GM19035 (cell line): ENCODE results near the gene CREG1.
"Not testable (repeated sequence)": the region's sequence is repeated elsewhere in the genome, so short reads cannot be mapped to it uniquely, and the experiment has no call there.

Experiments
- ATAC-seq: cut with Tn5 transposase; IDR thresholded peaks from one replicate; pipeline ENCODE4 v1.9.1; 2021; ENCODE audit not compliant: unreplicated experiment

The CREG1 gene

DNA sequence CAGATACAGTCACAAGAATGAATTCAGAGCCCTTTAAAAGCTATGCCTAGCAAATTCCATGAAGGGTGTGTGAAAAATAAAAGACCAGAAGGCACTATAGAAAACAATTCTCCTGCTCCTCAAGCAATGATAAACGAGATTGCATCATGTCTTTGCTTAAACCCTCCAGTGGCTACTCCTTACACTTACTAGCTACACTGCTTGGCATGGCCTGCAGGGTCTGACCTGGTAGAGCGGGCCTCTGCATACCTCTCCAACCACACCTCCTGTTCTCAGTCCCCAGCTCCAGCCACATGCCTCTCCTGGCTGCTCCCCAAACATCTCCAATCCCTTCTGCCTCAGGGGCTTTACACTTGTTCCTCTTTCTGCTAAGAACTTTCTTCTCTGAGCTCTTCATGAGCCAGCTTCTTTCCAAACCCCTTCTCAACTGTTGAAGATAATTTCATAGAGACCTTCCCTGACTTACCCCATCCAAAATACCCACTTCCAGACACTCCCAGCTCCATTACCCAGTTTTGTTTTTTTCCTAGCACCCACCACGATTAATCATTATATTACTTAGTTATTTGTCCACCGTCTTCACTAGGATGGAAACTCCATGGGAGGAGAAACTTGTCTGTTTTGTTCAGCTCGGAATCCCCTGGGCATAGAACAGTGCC is 11.2 kb upstream of the CREG1 start:
- ATAC-seq = no peak

DNA sequence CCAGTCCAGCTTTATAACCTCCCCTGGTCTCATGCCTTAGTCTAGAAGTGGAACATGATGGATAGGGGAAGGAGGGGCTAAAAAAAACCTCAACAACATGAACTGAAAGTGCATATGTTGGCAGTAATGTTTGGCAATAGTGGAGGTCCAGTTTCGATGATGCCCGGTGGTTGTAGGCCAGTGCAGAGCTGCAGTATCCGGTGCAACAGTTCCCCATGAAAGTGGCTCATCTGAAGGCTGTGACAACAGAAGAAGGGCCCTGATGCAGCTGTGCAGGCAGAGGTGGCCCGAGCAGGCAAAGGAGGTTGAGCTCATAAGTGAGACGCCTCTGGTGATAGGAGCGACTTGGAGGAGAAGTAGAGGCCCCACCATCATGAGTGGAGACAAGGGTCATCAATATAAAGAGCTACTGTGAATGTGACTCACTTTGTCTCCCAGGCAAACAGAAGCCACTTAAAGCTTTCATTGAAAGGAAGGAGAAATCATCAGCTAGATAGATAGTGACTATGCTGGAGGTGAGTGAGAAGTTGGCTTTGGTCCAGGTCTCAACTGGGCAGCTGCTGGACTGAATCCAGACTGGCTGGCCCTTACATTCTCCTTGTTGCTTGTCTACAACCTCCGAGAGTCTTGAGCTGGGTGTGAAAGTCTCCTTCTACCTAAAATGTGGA is 10.2 kb upstream of the CREG1 start:
- no peak for ATAC-seq

DNA sequence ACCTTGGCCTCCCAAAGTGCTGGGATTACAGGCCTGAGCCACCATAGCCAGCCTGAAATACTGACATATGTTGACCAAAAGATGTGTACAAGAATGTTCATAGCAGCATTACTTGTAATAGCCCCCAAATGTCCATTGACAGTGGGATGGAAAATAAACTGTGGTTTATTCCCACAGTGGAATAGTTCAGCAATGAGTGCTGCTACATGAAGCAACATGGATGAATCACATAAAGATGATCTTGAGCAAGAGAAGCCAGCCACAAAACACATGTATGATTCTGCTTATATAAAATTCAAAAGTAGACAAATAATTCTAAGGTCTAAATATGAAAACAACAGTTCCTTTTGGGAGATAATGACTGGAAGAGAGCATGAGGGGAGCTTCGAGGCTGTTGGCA is 9.1 kb upstream of the CREG1 start:
- ATAC-seq = no peak

DNA sequence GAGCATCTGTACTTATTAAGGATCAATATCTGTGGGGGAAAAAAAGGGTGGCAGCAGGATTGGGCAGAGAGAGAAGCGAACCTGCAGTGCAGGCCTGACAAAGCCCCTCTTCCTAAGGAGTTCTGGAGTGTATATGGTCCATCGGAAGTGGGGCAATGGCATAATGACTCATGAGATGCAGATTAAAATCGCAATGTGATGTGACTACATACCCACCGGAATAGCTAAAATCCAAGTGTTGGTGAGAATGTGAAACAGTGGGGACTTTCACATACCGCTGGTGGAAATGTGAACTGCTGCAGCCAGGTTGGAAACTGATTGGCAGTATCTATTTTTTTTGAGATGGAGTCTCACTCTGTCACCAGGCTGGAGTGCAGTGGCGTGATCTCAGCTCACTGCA is 8.2 kb upstream of the CREG1 start:
- no peak for ATAC-seq

DNA sequence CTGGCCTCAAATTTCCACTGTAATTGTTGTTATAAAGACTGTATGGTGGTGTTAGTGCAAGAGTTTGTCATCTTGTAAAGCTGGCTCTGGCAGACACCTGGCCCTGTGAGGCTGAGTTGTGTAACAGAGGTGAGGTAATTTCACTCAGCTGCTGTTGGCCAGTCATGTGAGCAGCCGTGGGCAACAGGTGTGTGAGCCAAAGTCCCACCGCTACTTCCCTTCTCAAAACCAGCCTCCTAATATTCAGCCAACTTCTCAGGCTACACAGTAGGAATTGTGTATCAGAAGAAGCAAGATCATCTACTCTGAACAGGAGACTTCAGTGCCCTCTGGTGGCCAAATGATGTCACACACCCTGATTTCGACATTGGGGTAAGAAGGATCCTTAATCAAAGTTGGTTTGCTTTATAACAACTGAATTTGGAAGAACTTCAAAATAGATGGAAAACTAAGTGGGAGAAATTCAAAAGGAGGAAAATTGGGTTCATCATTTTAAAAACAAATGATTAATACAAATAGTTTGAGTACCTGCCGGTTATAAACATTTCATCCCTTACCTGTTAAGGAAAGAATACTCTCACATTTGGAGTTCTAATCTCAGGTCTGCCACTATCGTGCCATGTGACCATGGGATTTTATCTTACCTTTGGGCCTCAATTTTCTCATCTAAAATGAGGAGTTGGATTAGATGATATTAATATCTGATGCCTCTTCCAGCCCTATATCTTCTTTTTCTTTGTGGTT is 2.6 kb upstream of the CREG1 start:
- ATAC-seq = no peak

DNA sequence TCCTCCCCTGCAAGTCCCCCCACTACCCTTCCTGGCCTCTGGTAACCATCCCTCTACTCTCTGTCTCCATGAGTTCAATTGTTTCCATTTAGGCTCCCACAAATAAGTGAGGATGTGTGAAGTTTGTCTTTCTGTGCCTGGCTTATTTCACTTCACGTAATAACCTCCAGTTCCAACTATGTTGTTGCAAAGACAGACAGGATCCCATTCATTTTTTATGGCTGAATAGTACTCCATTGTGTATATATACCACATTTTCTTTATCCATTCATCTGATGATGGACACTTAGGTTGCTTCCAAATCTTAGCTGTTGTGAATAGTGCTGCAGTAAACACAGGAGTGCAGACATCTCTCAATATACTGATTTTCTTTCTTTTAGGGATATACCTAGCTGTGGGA is 1.5 kb upstream of the CREG1 start:
- not testable (repeated sequence) for ATAC-seq

DNA sequence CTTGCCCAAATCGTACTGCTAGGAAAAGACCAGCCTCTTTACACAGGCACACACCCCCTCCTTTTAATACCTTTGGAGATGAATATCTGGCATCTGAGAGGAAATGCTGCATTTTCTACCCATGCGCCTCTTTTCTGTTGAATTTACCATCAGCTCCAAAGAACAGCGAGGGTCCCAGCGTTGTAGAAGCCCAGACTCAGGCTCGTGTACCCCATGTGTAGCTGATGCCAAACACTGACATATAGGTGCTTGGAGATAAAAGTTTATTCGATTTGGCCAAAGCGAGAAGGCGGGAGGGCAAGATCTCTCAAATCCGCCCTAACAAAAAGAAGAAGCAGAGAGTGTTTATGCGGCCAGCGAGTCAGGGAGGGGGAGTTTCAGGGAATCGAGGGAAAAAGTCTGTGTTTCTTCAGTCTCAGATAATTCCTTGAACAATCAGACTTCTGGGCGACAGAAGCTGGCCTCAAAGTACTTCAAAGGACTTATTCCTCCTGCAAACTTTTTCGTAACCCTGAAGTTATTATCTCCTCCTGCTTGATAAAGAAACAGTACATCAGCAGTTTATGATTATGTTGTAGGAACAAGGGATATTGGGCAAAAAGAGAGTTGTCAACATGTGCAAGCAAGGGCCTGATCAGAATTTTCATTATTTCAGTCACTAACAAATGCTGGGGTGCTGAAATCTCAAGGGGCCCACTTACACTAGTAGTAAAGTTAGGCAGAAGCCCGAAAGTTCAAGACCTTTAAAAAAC is 642 bp upstream of the CREG1 start:
- peak; percentile 24 for ATAC-seq

DNA sequence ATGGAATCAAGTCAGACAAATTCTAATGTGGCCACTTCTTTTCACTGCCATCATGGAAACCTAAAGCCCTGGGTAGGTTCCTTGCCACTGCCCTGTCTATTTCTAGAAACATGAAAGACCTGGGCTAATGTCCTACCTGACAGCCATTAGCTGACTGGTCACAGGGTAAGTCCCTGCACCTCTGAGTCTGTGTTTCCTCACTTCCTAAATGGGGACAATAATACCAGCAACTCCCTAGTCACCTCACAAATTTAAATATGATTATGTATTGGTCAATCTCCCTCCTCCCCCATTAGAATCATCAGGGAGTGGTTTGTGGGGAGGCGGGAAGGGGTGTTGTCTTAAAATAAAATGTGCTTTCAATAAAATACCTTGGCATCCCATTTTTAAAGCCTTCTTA is 2.2 kb downstream of the CREG1 start:
- ATAC-seq = no peak

DNA sequence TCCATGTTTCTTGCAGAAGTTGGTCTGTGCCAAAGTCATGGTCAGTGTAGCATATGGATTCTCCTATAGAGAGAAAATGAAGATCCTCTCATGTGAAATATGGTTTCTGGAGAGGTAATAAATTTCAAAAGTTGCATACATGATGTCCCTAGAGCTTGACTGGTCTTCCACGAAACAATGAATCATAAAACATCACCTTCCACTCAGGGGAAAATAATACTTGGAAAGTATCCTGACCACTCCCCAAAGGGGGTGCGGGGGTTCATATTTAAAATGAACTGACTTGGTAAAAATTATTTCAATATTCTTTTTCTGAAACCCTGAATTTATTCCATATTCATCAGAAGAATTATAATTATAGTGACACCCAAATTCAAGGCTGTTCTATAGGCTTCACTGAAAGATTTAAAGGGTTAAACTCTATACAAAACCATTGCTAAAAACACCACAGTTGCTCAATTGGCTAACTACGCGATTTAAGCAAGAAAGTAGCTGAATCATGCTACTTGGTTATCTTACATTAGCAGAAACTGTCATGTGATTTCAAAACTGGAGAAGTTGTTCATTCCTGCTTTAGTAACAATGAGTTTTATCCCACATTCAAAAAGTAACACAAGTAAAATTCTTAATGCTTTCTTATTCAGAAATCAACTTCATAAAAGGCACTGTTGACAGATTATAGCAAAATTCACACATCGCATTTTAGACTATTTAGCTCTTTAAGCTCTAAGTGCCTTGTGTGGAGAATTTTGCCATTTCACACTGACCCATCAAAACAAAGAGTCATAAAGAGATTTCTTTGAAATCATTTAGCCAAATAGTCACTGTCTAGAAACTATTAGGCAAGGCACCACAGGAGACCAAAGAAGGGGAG is 5.3 kb downstream of the CREG1 start:
- ATAC-seq = no peak

DNA sequence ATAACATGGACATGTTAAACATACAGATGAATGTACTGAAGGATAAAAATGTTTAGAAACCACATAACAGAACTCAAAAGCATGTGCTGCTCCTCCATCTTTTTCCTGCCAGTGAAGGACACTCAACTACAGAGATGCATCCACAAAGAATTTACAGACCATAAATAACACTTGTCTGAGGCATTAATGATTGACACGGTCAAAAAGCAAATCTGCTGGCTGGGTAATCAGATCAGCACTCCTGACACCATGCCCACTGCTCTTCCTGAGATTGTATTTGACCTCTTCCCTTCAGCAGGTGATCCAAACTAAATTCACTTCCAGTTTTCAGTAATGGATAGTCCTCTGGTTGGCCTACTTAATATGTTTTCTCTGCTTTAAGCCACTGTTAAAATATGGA is 6.6 kb downstream of the CREG1 start:
- no peak for ATAC-seq

DNA sequence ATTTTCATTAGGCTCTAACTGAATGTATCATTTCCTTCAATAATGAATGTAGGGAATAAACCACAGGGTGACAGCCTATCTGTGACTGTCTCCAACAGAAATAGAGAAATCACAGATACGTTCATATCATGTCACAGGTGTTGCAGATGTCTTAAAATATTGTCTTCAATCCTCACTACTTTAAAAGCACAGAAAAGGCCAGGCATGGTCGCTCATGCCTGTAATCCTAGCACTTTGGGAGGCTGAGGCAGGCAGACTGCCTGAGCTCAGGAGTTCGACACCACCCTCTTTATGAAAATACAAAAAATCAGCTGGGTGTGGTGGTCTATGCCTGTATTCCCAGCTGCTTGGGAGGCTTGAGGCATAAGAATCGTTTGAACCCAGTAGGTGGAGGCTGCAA is 8.2 kb downstream of the CREG1 start:
- no peak for ATAC-seq

DNA sequence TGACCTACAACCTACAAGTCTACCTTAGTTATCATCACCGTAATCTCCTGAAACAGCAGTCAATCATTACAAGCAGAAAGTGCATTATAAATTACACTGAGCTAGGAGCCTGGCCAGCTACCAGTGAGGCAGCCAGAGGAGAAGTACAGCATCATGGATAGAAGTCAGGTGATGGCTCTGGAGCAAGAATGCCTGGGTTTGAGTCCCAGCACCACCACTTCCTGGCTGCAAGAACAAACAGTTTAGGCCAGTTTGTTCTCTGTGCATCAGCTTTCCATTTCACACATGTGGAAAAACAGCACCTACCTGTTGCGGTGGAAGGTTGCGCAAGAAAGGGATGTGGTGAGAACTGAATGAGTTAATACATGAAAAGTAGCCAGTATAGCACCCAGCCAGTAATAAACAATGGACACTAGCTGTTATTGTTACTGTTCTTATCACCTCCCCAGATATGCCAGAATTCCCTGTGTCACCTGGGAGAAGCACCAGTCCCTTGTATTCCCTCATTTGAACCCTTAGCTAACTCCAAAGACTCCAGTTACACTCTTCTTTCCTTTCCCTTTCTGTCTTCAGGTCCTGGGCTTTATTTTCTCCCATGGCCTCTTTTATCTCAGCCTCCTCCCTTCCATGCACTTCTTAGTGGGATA is 9.0 kb downstream of the CREG1 start:
- no peak for ATAC-seq

DNA sequence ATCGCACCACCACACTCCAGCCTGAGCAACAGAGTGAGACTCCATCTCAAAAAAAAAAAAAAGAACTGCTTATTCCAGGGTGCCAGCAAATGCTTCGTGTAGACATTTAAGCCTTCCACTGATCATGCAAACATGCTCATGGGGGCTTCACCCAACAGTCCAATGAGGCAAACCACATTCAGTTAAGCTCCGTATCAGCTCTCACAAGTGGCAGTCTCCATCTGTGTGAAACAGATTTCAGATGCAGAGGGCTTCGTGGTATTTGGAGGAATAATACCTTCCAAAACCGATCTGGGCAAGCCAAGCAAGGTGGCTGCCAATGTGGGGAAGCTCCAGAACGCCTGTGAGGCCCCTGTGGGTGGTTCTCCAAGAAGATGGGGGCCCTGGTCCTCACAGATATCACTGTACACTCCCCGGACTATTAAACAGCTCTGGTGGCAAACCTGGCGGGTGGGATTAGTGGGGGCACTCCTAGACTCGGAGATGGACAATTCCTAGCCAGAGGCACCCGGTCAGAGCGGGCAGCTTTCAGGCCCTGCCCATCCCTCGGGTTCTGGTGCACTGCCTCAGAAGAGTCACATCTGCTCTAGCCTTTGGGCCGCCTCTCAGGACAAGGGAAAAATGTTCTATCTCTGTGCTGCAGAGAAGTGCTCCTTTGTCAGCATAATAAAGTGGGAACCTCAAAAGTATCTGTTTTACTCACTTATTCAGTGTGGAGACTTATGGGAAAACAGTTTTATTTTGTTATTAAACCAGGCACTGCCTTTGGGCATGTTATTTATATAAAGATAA is 10.2 kb downstream of the CREG1 start:
- no peak for ATAC-seq

DNA sequence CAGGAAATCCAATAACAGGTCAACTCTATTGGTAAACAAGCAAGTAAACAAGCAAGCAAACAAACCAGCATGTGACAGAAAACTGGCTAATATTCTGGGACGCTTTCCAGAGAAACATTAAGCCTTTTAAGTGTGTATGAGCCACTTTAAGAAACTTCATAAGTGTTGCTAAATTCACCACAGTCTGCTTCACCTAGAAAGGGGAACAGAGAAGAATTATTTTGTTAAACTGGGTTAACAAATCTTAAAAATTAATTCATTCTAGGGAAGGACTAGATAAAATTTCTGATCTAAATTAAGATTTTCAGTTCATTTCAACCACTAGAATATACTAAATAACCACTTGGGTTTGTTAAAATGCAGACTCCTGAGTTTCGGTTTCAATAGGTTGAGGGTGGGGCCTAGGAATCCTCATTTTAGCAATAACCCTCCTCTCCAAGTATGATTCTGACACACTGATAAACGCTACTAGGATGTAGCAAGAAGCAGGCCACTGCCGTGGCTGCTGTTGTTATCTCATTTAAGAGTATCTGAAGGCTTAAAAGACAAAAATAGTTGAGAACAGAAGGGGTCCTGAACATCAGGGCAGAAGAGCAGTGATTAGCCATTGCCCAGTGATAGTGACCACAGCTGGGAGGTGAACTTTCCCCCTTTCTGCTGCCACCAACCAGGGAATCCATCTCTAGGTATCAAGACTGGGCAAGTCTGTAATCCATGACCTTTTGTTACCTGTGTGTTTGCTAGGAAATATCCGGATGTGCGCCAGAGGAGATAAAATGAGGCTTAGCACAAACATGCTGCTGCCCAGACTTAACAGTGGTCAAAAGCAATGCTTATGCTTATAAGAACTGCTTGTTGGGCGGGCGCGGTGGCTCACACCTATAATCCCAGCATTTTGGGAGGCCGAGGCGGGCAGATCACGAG is 11.2 kb downstream of the CREG1 start:
- no peak for ATAC-seq

DNA sequence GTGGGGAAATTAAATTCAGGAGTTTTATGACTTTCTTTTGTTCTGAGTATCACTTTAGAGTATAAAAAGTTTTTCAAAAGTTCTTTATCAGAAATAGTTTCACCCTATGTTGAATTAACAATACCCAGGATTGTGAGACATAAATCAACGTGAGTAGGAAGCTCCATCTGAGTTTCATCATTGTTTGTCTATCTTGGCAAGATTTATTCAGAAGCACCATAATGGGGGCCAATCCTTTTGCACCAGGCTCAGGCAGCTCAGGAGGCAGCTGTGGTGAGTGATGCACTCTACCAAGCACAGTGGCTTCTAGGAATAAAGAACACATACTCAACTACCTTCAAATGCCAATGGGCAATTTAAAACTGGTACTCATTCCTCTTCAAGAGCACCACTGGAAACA is 12.0 kb downstream of the CREG1 start:
- no peak for ATAC-seq

DNA sequence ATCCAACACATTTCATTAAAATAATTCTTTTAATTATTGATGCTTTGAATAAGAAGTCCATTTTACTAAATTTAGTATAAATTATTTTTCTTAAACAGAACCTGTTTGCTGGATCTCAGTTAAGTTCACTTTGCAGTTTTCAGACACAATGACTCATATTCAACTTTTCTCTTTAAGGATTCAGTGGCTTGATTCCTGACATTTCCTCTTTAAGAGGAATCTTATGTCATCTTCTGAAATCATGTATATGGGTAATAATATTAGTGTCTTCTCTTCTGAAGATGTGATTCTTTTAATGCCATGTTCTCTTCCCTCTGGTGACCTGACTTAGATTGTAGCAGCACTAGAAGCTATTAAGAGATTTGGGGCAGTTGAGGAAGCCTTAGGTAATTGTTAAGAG is 12.6 kb downstream of the CREG1 start:
- ATAC-seq = no peak

DNA sequence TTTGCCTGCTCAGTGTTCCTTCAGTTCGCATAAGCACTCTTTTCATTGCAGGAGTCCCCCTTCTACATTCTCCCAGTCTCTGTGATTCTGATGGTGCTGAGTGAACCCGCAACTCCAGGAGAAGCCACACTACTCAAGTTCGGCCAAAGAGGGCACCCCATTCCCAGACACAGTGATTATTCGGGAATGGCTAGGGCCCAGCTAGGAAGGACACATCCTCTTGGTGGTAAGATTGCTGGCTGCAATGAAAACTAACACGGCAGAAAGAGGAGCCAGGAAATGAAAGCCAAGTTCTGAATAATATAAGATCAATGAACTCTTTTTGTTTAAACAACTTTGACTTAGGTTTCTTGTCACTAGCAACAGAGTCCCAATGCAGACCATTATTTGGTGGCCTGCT is 14.9 kb downstream of the CREG1 start:
- ATAC-seq = no peak

DNA sequence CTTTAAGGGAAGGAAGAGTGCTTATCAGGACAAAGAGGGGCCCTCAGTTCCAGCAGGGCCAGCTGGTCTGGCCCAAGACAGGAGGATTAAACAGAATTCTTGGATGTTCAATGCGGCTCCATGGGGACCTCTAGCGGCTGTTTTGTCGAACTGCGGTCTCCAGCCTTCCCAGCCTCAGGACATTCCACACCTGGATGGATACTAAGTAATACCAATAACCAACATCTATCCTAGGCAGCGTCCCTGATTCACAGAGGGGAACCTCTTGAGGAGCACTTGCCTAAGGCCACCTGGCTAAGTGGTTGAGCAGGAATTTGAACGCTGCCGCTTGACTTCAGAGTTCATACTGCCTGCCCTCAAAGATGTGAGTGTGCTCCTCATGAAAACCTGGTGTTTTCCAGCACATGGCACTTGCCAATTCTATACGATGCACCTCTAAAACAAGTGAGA is 19.7 kb downstream of the CREG1 start:
- no peak for ATAC-seq
